ENCODE measurements around the gene GPC3.
"Not testable (repeated sequence)": the region's sequence is repeated elsewhere in the genome, so short reads cannot be mapped to it uniquely, and the experiment has no call there.

The GPC3 gene

DNA sequence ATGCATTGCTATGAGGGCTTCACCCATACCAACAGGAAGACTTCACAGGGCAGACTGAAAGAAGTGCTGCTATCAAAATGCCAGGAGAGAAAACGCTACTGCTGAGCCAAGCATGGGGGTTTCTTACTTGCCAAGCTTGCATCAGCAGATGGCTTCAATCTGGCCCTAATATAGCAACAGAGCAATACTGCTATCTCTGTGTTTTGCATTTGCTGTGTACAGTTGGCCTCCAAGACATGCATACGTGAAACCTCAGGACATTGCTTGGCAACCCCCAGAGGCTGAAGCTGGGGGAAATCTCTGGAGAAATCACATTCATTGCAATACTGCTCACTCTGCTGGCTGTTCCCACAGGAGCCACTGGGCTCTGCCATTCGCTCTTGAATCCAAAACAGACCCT lies 442.9 kb downstream of the GPC3 start:
- DNase-seq, result no peak

DNA sequence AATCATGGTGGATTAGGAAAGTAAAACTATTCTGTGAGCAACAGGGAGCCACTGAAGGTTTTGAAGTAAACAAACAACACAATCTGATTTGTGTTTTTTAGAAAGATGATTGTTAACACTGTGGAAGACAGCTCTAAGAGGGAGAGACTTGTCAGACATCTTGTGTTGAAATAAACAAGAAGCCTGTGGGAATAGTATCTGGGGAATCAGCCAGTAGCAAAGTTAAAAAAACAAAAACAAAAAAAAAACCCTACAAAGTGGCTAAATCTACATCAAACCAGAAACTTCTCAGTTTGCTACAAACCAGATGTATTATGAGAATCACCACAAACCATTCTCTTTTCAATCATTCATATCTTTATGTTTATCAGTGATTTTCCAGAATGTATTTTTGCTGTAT lies 444.4 kb downstream of the GPC3 start:
- no peak for DNase-seq

DNA sequence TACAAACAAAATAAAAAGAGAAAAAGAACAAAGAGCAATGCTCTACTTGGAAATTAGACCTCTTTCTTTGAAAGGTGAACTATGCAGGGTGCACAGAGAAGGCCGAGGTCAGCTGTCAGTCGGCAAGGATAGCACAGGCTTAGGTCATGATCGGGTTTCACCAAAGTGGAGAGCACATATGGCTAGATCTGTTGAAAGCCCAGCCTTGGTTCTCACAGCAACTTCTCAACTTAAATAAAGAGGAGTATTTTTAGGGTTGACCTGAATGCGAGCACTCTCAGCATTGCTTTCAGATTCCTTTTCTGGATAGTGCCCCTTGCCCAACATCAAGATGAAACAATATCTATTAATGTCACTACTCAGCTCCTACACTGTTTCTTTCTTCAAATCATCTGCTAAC lies 447.2 kb downstream of the GPC3 start:
- DNase-seq, result no peak

DNA sequence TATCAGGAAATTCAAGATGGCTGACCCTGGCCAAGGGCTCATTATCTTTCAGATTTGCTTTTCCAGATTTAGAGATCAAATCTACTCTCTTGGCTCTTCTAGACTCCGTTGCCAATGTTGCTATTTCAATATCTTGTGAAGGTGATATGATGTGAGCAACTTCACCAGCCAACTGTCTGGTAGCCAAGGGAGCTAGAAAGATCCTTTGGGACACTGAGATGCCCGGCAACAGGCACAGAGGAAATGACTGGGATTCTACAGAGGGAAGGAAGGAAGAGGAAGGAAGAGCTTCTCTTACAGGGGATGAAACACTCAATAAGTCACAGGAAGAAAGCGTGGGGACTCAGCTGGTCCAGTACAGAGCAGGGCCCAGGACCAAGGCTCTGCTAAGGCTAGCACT lies 448.3 kb downstream of the GPC3 start:
- DNase-seq, result no peak

DNA sequence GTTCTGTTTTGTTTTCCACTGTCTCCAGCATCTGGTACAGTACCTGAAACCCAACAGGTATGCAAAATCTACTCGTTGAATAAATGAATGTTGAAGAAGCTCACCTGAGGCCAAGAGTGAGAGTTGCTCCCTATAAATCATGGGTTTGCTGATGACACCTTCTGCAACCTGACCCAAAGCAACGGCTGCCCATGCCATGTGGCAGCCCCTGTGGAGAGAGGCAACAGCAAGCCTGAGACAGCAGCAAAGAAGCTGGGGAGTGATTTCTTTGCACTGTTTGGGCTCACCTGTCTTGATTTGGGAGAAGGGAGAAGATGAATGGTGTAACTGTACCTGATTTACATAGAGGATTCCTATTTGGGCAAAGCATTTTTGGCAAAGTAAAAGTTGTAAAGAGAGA lies 450.3 kb downstream of the GPC3 start:
- DNase-seq, result no peak

DNA sequence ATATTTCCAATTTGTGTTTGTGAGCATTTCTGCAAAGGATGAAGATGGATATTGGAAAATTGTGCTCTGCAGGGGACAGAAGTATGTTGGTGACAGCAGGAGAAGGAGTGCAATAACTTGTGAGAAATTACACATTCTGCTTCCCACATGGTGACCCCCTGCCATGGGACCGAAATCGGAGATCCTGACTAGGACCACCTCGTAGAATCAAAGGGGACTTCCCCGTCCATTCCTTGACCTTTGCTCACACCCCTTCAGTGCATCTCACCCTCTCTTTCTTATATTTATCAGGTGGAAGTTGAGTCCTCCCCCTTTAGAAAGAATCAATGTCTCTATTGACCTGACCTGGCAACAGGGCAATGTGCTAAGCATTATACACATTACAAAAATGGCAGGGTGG lies 451.2 kb downstream of the GPC3 start:
- DNase-seq, result no peak

DNA sequence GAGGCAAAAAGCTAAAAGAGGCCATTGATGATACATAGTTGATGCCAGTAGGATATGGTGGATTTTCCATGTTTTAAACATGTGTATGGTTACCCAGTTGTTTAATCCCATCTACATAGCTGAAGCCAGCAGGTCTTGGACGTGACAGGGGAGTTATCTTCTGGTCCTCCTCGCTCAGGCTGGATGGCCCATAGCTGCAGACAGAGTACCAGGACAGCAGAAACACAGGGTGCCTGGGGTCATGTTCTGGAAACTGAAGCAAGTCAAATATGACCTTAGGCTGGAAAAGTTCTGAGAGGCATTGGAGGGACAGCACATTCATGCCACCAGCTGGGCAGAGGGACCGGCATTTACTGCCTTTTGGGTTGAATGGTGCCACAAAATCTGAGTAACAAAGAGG lies 452.1 kb downstream of the GPC3 start:
- DNase-seq, result no peak

DNA sequence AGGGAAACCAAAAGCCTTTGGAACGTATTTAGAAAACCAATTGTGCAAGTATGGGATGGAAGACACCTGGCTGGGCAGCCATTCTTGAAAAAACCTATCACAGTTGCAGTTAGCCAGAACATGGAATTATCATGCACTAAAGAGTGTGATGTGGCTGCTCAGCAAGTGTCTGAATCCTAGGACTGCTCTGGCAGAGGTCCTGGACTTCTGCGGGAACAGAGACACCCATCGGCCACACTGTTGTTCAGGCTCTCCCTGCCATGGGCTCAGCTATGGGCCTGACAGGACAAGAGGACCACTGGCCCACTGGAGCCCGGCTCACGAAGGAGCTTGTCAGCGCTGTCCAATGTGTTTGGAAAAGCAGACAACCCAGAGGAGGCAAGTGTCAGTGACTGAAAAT lies 454.4 kb downstream of the GPC3 start:
- DNase-seq, result no peak

DNA sequence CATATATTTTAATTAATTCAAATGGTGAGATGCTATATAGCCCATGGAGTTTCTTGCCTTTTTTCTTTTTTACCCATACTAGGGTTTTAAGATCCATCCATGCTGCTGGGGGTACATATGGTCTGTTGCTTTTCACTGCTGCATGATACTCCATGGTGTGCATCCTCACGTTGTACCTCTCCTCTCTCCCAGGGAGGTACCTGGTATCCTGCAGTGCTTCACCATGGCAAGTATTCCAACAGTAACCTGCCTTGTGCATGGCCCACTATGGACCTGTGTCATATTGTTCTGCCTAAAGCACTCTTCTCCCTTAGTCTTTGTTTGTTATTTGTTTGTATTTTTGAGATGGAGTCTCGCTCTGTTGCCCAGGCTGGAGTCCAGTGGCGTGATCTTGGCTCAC lies 455.8 kb downstream of the GPC3 start:
- DNase-seq, result no peak

DNA sequence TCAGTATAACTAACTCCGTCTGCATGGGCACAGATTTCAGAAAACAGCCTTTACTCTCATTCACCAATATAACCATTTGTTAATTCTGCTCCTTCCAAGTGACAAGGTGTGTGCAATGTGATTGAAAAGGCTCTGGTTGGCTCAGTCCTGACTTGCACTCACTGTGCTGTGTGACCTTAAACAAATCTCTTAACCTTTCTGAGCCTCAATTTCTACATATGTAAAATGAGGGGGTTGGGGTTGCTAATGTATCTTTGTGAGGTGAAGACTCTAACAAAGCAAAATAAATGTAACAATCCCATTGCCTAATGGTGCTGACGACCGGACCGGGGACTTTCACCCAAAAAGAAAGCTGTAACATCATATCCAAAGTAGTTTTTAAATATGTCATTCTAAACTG lies 457.6 kb downstream of the GPC3 start:
- no peak for DNase-seq

DNA sequence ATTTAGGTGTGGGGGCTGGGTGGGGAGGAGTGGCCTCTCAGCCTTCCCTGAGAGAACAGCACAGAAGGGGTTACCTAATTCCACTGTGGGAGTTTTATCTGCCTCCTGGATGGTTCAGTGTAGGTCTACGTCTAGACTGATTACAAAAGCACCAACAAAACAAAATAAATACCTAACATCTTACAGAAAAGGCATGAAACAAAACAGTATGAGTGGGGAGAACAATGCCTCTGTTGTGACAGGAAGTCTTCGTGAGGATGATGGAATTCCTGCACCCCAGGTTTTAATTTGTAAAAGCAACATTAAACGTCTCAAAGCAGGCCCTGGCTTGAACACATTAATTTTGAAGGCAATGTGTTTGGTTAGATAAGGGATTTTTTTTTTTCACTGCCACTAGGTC lies 458.0 kb downstream of the GPC3 start:
- DNase-seq, result no peak

DNA sequence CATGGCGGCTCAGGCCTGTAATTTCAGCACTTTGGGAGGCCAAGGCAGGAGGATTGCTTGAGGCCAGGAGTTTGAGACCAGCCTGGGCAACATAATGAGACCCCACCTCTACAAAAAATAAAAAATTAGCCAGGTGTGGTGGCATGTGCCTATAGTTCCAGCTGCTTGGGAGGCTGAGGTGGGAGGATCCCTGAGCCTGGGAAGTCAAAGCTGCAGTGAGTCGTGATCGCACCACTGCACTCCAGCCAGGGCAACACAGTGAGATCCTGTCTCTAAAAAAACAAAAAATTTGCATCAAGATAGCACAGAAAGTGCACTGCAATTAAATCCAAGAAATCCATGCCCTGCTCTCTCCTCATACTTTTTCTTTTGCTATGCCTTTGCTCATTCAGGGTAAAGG lies 458.6 kb downstream of the GPC3 start:
- DNase-seq, result not testable (repeated sequence)

DNA sequence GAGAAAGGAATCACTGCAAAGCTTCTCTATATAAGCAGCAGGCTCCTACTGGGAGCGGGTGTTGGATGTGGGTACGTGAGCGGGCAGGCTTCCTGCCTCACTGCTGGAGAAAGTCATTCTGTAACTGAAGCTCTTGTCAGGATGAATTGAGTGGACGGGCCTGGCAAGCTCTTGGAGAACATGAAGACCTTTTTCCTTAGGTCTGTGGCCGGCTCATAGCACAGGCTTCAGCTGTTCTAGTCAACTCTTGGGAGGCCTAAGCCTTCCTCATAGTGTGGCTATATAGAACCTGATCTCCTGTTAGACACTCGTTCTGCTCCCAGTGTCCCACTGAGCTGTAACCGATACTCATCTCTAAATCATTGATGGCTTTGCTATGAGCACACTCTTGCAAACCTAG lies 461.9 kb downstream of the GPC3 start:
- DNase-seq, result no peak

DNA sequence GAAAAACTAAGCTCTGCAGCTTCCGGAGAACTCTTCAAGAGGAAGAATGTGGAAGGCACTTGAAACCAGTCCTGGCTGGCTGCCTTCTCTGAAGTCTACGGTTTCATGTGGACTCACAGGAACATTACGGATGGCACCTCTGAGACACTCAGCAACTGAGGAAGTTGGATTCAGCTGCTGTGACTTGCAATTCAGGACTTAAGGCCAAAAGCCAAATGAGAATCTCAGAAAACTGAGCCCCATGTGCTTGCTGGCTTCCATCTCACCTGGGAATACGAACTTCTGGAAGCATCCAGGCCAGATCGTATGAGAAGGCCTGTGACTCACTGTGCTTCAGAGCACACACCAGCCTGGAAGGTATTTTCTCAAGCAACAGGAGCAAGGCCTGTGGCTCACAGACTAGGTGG lies 462.3 kb downstream of the GPC3 start:
- DNase-seq, result no peak

DNA sequence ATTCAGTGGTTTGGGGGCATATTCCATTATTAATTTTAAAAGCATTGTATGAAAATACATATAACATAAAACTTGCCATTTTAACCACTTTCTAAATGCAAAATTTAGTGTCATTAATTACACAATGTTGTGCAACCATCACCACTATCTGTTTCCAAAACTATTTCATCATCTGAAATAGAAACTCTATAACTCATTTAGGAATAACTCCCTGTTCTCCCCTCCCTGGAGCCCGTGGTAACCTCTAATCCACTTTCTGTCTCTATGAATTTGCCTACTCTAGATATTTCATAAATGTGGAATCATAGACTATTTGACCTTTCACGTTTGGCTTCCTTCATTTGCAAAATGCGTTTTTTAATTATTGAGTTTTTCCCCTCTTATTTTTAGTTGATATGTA lies 468.7 kb downstream of the GPC3 start:
- DNase-seq, result no peak

DNA sequence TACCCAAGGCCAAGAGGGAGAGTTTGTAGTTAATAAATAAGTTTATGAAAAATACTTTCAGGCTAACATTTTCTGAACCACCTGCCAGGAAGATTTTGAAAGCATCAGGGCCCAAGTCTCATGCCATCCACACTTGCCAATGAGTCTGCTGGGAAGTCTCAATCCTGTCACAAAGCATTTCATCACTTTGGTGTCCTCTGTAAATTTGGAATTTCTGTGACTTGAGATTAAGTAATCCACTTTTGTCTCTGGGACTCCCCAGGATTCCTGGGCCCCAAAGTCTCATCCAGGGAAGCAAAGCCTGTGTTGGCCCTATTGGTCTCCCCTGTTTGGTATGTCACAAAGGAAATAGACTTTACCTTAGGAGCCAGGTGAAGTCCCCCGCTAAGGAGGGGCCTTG lies 470.9 kb downstream of the GPC3 start:
- no peak for DNase-seq

DNA sequence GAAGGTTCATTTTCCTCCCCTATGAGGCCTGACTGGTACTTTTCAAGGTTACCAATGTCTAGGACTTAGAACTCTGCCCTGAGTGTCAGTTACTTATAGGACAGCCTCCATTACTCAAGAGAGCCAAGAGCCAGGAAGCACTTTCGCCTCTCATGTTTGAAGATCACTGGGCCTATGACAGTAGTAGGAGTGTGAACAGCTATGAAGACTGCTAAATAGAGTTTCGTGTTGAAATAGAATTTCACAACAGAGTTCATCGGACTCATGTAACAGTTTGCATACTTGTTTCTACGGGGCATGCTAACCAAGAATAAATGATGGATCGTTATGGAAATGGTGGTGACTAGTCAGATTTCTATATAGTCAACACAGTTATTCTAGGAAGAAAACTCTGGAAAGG lies 472.3 kb downstream of the GPC3 start:
- no peak for DNase-seq

DNA sequence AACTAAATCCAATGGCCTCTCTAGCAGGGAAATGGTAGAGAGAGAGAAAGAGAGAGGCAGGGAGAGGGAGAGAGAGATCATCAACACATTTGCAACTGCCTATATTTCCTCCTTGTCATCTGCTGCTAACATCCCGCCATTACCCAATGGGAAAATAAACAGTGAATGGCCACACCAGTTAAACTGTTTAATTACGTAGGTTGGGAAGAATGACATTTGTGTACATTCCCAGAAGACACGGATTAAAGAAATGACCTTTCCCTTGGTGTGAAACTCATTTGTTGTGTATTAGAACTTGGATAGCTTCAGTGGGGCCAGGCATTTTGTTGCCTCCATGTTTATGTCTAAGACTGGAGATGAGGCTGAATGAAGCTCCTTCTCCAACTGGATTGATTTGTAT lies 474.4 kb downstream of the GPC3 start:
- DNase-seq, result no peak

DNA sequence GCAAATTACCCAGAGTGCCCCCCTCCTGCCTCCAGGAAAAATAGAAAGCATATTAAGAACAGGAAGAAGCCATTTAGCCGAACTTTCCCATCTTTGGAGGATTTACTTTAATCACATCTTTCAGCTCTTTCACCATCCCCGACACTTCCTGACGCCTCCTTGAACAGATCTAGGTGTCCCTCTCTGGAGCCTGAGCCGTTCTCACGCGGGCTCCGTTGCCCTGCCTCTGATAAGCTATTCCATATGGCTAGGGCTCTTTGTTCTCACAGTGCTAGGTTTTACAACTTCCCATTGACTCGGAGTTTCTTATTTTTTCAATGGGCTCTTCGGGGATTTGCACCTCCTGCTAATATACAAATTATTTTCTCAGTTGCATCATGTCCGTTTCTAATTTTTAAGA lies 488.0 kb downstream of the GPC3 start:
- no peak for DNase-seq

DNA sequence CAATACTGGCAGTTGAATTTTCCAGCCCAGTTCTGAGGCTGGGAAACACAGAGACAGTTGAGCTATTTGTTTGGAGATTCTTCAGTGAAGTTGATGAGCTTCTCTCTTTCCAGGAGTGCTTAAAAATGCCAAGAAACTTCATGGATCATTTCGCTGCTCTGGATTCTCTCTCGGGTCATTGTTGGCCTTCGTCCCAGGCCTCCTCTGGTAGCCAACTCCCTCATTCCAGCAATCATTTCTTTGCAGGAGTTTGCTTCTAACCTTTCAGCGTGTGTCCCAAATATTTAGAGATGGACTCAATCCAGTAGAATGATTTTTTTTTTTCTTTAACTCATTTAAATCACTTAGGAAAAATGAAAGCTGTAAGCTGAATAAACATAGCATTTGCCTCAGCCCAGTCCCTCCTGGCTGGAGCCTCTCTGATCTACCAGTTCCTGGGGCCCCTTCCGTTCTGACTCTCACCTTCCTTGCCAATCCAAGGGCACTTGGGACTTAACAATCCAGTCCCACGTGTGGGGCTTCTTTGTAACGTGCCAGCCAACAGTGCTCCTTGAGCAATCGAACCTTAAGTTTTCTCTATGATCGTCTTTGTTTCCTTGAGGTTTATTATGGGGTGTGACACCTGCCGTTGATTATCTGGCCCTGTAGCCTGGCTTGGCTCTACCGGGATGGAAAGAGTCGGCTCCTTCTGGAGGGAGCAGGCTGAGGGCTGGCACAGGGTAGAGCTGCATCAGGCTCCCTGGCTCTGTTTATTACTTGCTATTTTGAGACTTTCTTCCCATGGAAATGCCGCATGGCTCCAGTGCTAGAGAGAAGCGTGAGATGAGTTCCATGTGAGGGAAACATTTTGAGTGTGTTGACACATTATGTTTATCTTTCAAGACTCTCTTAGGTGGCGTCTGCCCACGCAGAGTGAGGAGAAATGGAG lies 489.7 kb downstream of the GPC3 start:
- DNase-seq, result no peak

DNA sequence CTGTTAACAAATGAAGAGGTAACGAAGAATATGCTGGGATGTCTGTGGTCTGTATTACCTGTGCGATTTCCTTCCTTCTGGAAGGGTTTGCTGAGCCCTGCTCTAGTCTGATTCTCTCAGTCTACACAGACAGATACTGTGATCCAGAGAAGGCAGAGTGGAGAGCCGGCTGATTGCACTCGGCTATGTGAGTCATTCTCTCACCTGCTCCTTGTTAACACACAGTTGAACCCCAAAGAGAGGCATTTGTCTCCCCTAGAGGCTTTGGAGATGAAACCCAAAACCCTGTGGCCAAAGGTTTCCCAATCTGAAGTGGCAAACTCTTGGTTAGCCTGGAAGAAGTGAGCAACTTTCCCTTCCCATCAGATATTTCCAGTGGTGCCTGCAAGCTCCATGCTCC lies 492.0 kb downstream of the GPC3 start:
- DNase-seq, result no peak

DNA sequence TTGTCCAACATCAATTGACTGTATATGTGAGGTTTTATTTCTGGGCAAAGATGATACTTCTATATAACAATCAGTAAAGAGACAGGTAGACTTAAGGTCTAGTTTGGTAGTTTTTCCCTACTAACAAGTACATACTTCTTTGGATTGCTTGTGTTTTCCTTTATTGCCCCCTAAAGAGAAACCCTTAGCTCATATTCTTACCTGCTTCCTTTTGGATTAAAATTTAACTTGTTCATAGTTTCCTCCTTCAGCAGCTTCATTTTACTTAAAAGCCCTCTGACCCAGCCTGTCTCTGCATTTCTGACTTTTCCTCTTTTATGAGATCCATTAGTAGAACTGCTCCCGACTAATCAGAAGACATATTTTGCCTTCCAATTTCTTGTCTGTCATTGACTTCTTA lies 494.4 kb downstream of the GPC3 start:
- DNase-seq, result no peak
